HEK293 (cell line): ENCODE measurements around the gene NPFF.
A peak's percentile ranks its signal among the peaks of the same experiment; 100 is the strongest.
"Not testable (repeated sequence)": the region's sequence is repeated elsewhere in the genome, so short reads cannot be mapped to it uniquely, and the experiment has no call there.

Experiments
- CTCF ChIA-PET: fragments of 350-600 bp; formaldehyde crosslinking; extraction: SDS; loops from one replicate; lab custom pipeline; 2021; ENCODE audit warnings: antibody characterized with exemption; lab: Yijun Ruan, JAX
- POLR2A ChIA-PET: fragments of 300-600 bp; formaldehyde crosslinking; extraction: SDS; loops from one replicate; lab custom pipeline; 2020; ENCODE audit warnings: antibody characterized with exemption, inconsistent platforms; lab: Yijun Ruan, JAX
- H3K27ac ChIP-seq: fragments of 200-500 bp; sonication (Bioruptor generic); 2 replicates; pipeline ENCODE4 v1.5.1; 2014; ENCODE audit warnings: low read depth, low read length, control low read depth, inconsistent platforms; ENCODE audit errors: extremely low read depth
- H3K36me3 ChIP-seq, 2 experiments: fragments of 200-500 bp in 1 of 2; sonication (Bioruptor generic) in 1 of 2; 1 replicate in 1 of 2; 2 replicates in 1 of 2; pipeline ENCODE4 v1.5.1; 2014 to 2017; ENCODE audit warnings: inconsistent platforms in 2 of 2, low read length in 2 of 2; ENCODE audit not compliant: control insufficient read depth in 2 of 2, insufficient read depth in 1 of 2
- H3K4me1 ChIP-seq: fragments of 200-500 bp; sonication (Bioruptor generic); 2 replicates; pipeline ENCODE4 v1.5.1; 2014; ENCODE audit warnings: mild to moderate bottlenecking, low read length, inconsistent platforms; ENCODE audit not compliant: control insufficient read depth, insufficient read depth
- H3K4me3 ChIP-seq: 2 replicates; pipeline ENCODE4 v1.5.1; 2011; ENCODE audit warnings: low read depth, mild to moderate bottlenecking, control low read depth, low read length, moderate library complexity
- H3K9me3 ChIP-seq: fragments of 200-500 bp; sonication (Bioruptor generic); 2 replicates; pipeline ENCODE4 v1.5.1; 2014; ENCODE audit warnings: low read depth, low read length, inconsistent platforms; ENCODE audit not compliant: control insufficient read depth, insufficient read depth
- GLIS1 ChIP-seq: fragments of 450-650 bp; formaldehyde crosslinking; IDR thresholded peaks from 2 replicates; pipeline ENCODE4 v1.5.1; 2016; ENCODE audit warnings: missing biosample characterization, missing genetic modification characterization
- GLIS2 ChIP-seq: fragments of 450-650 bp; formaldehyde crosslinking; IDR thresholded peaks from 2 replicates; pipeline ENCODE4 v1.5.1; 2016; ENCODE audit warnings: missing biosample characterization, missing genetic modification characterization
- HOXD13 ChIP-seq: sonication (generic); formaldehyde crosslinking; IDR thresholded peaks from 2 replicates; pipeline ENCODE4 v1.8.0; 2022; ENCODE audit warnings: missing genetic modification reagents, borderline replicate concordance
- IKZF3 ChIP-seq: fragments of 450-650 bp; IDR thresholded peaks from 2 replicates; pipeline ENCODE4 v1.5.0; 2018; ENCODE audit warnings: missing biosample characterization, mild to moderate bottlenecking, missing genetic modification characterization, moderate library complexity
- MEIS1 ChIP-seq: sonication (generic); formaldehyde crosslinking; IDR thresholded peaks from 2 replicates; pipeline ENCODE4 v1.8.1; 2022; ENCODE audit warnings: missing genetic modification reagents, mild to moderate bottlenecking, borderline replicate concordance
- MZF1 ChIP-seq: fragments of 450-650 bp; formaldehyde crosslinking; IDR thresholded peaks from 2 replicates; pipeline ENCODE4 v1.5.1; 2017; ENCODE audit warnings: missing biosample characterization, missing genetic modification characterization, borderline replicate concordance
- PATZ1 ChIP-seq: fragments of 450-650 bp; formaldehyde crosslinking; IDR thresholded peaks from 2 replicates; pipeline ENCODE4 v1.5.1; 2016; ENCODE audit warnings: missing biosample characterization, missing genetic modification characterization
- SALL2 ChIP-seq: fragments of 450-650 bp; formaldehyde crosslinking; IDR thresholded peaks from 2 replicates; pipeline ENCODE4 v1.5.0; 2017; ENCODE audit warnings: missing biosample characterization, mild to moderate bottlenecking, missing genetic modification characterization, borderline replicate concordance
- SCRT1 ChIP-seq: fragments of 450-650 bp; formaldehyde crosslinking; IDR thresholded peaks from 2 replicates; pipeline ENCODE4 v1.5.1; 2016; ENCODE audit warnings: missing biosample characterization, missing genetic modification characterization, borderline replicate concordance
- SCRT2 ChIP-seq: fragments of 450-650 bp; formaldehyde crosslinking; IDR thresholded peaks from 2 replicates; pipeline ENCODE4 v1.5.1; 2016; ENCODE audit warnings: missing biosample characterization, missing genetic modification characterization
- TCF7L2 ChIP-seq: IDR thresholded peaks from 2 replicates; pipeline ENCODE4 v1.6.1; 2011; ENCODE audit warnings: low read depth, mild to moderate bottlenecking, inconsistent platforms, low read length, moderate library complexity, borderline replicate concordance
- ZBTB8A ChIP-seq: fragments of 450-650 bp; formaldehyde crosslinking; IDR thresholded peaks from 2 replicates; pipeline ENCODE4 v1.5.1; 2016; ENCODE audit warnings: missing biosample characterization, missing genetic modification characterization
- ZEB2 ChIP-seq: fragments of 450-650 bp; formaldehyde crosslinking; IDR thresholded peaks from 2 replicates; pipeline ENCODE4 v1.5.1; 2016; ENCODE audit warnings: missing biosample characterization, missing genetic modification characterization
- ZFP41 ChIP-seq: fragments of 450-650 bp; formaldehyde crosslinking; IDR thresholded peaks from 2 replicates; pipeline ENCODE4 v1.5.1; 2016; ENCODE audit warnings: missing biosample characterization, missing genetic modification characterization, borderline replicate concordance
- ZNF18 ChIP-seq: fragments of 450-650 bp; formaldehyde crosslinking; IDR thresholded peaks from 2 replicates; pipeline ENCODE4 v1.5.1; 2016; ENCODE audit warnings: missing biosample characterization, missing genetic modification characterization
- ZNF2 ChIP-seq: fragments of 450-650 bp; formaldehyde crosslinking; IDR thresholded peaks from 2 replicates; pipeline ENCODE4 v1.5.1; 2016; ENCODE audit warnings: missing biosample characterization, missing genetic modification characterization
- ZNF513 ChIP-seq: fragments of 450-650 bp; IDR thresholded peaks from 2 replicates; pipeline ENCODE4 v1.5.1; 2018; ENCODE audit warnings: missing biosample characterization, missing genetic modification characterization
- ZNF600 ChIP-seq: fragments of 450-650 bp; formaldehyde crosslinking; IDR thresholded peaks from 2 replicates; pipeline ENCODE4 v1.5.1; 2016; ENCODE audit warnings: missing biosample characterization, missing genetic modification characterization

NPFF gene

GRCh38 chr12:53483225-53483978 lies 23.9 kb downstream of the NPFF start:
- ChIA-PET CTCF (interaction anchor here (0.6 to 1.4 kb wide), 4 partner anchors 10 to 261 kb away, joined by 3 to 4 read pairs (median 3); partner anchors contain the start of gene TARBP2), POLR2A (interaction anchor here (0.7 to 3.9 kb wide), 9 partner anchors 9 to 162 kb away, joined by 3 to 39 read pairs (median 4); partner anchors contain the start of genes AAAS, MAP3K12, PRR13 and SP1)
- no peak overlapping the region for H3K4me3 ChIP-seq
- no peaks in the 10 kb centered on the region for H3K4me1 ChIP-seq
- peaks cover 20 to 94% of the 10 kb centered on the region in 2 experiments for H3K36me3 ChIP-seq
- H3K27ac ChIP-seq = peak overlapping the region; percentile 32; the same call in 1 of the 2 replicates
- TF ChIP-seq TCF7L2 (no peak), GLIS1 (tag by site-specific recombination) (0 out of 2 replicates have a peak, but pooled peaks have one; percentile 11), HOXD13 (CRISPR knock-in tag) (no peak), SCRT1 (tag by site-specific recombination) (peak; percentile 64; the same call in 1 of the 2 replicates), SCRT2 (tag by site-specific recombination) (peak; percentile 92), ZEB2 (tag by site-specific recombination) (0 out of 2 replicates have a peak, but pooled peaks have one; percentile 28)
- H3K9me3 ChIP-seq = no peaks in the 10 kb centered on the region

GRCh38 chr12:53482626-53483168 lies 24.6 kb downstream of the NPFF start:
- H3K27ac ChIP-seq = no peak overlapping the region; the same call in 1 of the 2 replicates
- no peaks in the 10 kb centered on the region for H3K4me1 ChIP-seq
- H3K36me3 ChIP-seq = peaks cover 27 to 97% of the 10 kb centered on the region in 2 experiments
- no peak overlapping the region for H3K4me3 ChIP-seq
- TF ChIP-seq ZFP41 (tag by site-specific recombination) = no peak
- TF ChIP-seq PATZ1 (tag by site-specific recombination) = 0 out of 2 replicates have a peak, but pooled peaks have one; percentile 40
- TF ChIP-seq GLIS2 (tag by site-specific recombination) = peak; percentile 91
- ChIA-PET POLR2A (interaction anchor here (0.9 to 3.9 kb wide), 12 partner anchors 9 to 161 kb away, joined by 3 to 39 read pairs (median 6); partner anchors contain the start of genes AAAS, MAP3K12, PRR13 and SP1), CTCF (interaction anchor here (0.6 to 2.0 kb wide), 8 partner anchors 9 to 732 kb away, joined by 3 to 16 read pairs (median 4); no protein-coding TSS in a partner anchor)
- H3K9me3 ChIP-seq = no peaks in the 10 kb centered on the region

GRCh38 chr12:53481939-53482586 lies 25.2 kb downstream of the NPFF start:
- no peak overlapping the region for H3K27ac ChIP-seq
- CTCF ChIA-PET = interaction anchor here (0.6 to 2.0 kb wide), 14 partner anchors 8 to 1297 kb away, joined by 3 to 16 read pairs (median 3); partner anchors contain the start of gene AAAS
- POLR2A ChIA-PET = interaction anchor here (0.6 to 3.9 kb wide), 13 partner anchors 10 to 161 kb away, joined by 3 to 39 read pairs (median 7); partner anchors contain the start of genes AAAS, MAP3K12 and TARBP2
- H3K36me3 ChIP-seq = peaks cover 33 to 96% of the 10 kb centered on the region in 2 experiments
- H3K9me3 ChIP-seq = no peaks in the 10 kb centered on the region
- no peak overlapping the region for H3K4me3 ChIP-seq
- no peak for TF ChIP-seq MEIS1 (CRISPR knock-in tag)
- no peak for TF ChIP-seq ZNF18
- no peak for TF ChIP-seq SALL2
- TF ChIP-seq MZF1 = peak; percentile 98
- 0 out of 2 replicates have a peak, but pooled peaks have one; percentile 32 for TF ChIP-seq ZNF2 (tag by site-specific recombination)
- no peak for TF ChIP-seq ZBTB8A
- TF ChIP-seq ZNF600 = 0 out of 2 replicates have a peak, but pooled peaks have one; percentile 30
- no peak for TF ChIP-seq GLIS1 (tag by site-specific recombination)
- TF ChIP-seq ZNF513 (tag by site-specific recombination) = 0 out of 2 replicates have a peak, but pooled peaks have one; percentile 9
- TF ChIP-seq IKZF3 (tag by site-specific recombination) = peak; percentile 40; the same call in 1 of the 2 replicates
- no peaks in the 10 kb centered on the region for H3K4me1 ChIP-seq

- ChIA-PET CTCF (interaction anchor here (0.6 to 2.0 kb wide), 11 partner anchors 7 to 1297 kb away, joined by 3 to 16 read pairs (median 3); partner anchors contain the start of gene AAAS), POLR2A (interaction anchor here (0.6 to 3.9 kb wide), 11 partner anchors 9 to 160 kb away, joined by 3 to 39 read pairs (median 7); partner anchors contain the start of genes AAAS, MAP3K12 and TARBP2)
- not testable (repeated sequence) for H3K27ac ChIP-seq, H3K4me1 ChIP-seq, H3K9me3 ChIP-seq, H3K4me3 ChIP-seq
- peaks cover 37 to 96% of the 10 kb centered on the region in 2 experiments for H3K36me3 ChIP-seq
Measured at GRCh38 chr12:53481458-53481857, 25.8 kb downstream of the NPFF start.
